Stimulated activated CD8-positive, alpha-beta memory T cell treated with anti-CD3 and anti-CD28 coated beads, Interleukin-4, amount 100 ng/mL, for 4 hours (primary cell): Measurements from ENCODE around the gene GRIN2C.

Experiments used
- DNase-seq, 2 donors: peaks; one replicate each; pipeline ENCODE4 v3.0.0-alpha.2; 2020; ENCODE audit warnings: low read depth in 2 of 2, low spot score in 1 of 2

GRIN2C gene

GRCh38 chr17:74803388-74803930, 56.2 kb downstream of the GRIN2C start:
- DNase-seq = no peak

DNA sequence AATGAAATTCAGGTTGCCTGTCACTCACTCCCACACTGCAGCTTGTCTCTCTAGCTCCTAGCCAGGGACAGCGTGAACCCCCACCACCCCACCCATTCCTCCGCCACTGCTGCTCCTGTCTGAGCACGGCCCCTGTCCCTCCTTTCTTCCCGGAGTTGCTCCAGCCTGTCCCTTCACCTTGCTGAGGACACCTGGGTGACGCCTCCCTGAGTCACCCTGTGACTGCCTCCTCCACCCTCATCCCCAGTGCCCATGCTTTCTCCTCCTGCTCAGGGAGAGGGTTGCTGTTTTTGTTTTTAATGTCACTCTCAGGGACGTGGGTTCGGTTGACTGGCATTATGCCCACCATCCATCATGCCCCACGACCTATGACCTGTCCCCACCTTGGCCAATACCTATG, 57.8 kb downstream of the GRIN2C start:
- no peak for DNase-seq

- no peak for DNase-seq
Measured at GRCh38 chr17:74800531-74800930, 59.2 kb downstream of the GRIN2C start.

- no peak for DNase-seq
Measured at GRCh38 chr17:74799097-74799496, 60.6 kb downstream of the GRIN2C start.

GRCh38 chr17:74798239-74798707, 61.4 kb downstream of the GRIN2C start:
- no peak for DNase-seq

- no peak for DNase-seq
Measured at GRCh38 chr17:74797824-74798223, 61.9 kb downstream of the GRIN2C start.

GRCh38 chr17:74796866-74797265, 62.8 kb downstream of the GRIN2C start:
- DNase-seq = no peak

- DNase-seq = no peak
Measured at GRCh38 chr17:74796211-74796610, 63.5 kb downstream of the GRIN2C start.

DNA sequence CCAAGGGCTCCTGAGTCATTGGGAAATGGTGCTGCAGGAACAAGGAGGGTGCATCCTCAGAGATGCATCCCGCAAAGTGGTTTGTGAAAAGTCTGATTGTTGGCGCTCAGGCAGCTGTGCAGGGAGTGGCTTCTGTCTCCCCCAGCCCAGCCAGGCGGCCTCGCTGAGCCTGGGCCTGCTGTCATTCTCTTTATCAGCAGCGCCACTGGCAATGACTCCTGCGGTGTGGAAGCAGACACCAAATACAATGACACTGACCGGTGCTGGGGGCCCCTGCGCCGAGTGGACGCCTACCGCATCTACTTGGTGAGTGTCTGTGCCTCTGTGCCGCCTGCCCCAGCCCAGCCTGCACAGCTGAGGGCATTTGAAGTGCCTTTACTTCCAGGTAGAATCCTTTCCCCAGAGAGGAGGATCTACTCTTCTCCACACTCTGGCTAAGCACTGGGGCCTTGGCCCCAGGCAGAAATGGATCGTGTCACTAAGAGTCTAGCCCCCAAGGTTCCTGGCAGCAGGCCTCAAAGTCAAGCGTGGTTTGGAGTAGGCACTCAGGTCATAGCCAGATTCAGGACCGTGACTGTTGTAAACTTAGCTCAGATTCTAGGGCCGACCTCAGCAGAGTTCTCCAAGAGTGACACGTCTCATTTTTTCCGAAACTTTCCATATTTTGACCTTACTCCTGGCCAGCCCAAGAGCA, 64.2 kb downstream of the GRIN2C start:
- DNase-seq = no peak

GRCh38 chr17:74792586-74793105, 67.0 kb downstream of the GRIN2C start:
- DNase-seq = no peak
